ENCODE results near the gene F8A1.
"Not testable (repeated sequence)": the region's sequence is repeated elsewhere in the genome, so short reads cannot be mapped to it uniquely, and the experiment has no call there.

The F8A1 gene

GRCh38 chrX:154892296-154892695 is 6.1 kb downstream of the F8A1 start:
- no peak overlapping the region for H3K27ac ChIP-seq
- no peak for TF ChIP-seq CTCF (conservative IDR thresholded peaks at IDR 0.05)

- H3K27ac ChIP-seq = no peak overlapping the region
- TF ChIP-seq CTCF (conservative IDR thresholded peaks at IDR 0.05) = no peak
These were observed 14.2 kb downstream of the F8A1 start for GRCh38 chrX:154900323-154900722.

GRCh38 chrX:154902408-154902807 is 16.3 kb downstream of the F8A1 start:
- TF ChIP-seq CTCF (conservative IDR thresholded peaks at IDR 0.05) = no peak
- no peak overlapping the region for H3K27ac ChIP-seq

GRCh38 chrX:154908821-154909220 is 22.7 kb downstream of the F8A1 start:
- no peak for TF ChIP-seq CTCF (conservative IDR thresholded peaks at IDR 0.05)
- no peak overlapping the region for H3K27ac ChIP-seq

- H3K27ac ChIP-seq = not testable (repeated sequence)
These were observed 23.9 kb downstream of the F8A1 start for GRCh38 chrX:154910048-154910447.

GRCh38 chrX:154910528-154910927 is 24.4 kb downstream of the F8A1 start:
- H3K27ac ChIP-seq = not testable (repeated sequence)

- TF ChIP-seq CTCF (conservative IDR thresholded peaks at IDR 0.05) = no peak
- H3K27ac ChIP-seq = no peak overlapping the region
These were observed 27.9 kb downstream of the F8A1 start for GRCh38 chrX:154914052-154914451.

- peak overlapping the region; percentile 34 for H3K27ac ChIP-seq
- TF ChIP-seq CTCF (conservative IDR thresholded peaks at IDR 0.05) = peak; percentile 70
These were observed 31.9 kb downstream of the F8A1 start for GRCh38 chrX:154918060-154918483.

- H3K27ac ChIP-seq = not testable (repeated sequence)
These were observed 38.6 kb downstream of the F8A1 start for GRCh38 chrX:154924771-154925170.
